ENCODE results near the gene SYNE3.

SYNE3 gene

DNA sequence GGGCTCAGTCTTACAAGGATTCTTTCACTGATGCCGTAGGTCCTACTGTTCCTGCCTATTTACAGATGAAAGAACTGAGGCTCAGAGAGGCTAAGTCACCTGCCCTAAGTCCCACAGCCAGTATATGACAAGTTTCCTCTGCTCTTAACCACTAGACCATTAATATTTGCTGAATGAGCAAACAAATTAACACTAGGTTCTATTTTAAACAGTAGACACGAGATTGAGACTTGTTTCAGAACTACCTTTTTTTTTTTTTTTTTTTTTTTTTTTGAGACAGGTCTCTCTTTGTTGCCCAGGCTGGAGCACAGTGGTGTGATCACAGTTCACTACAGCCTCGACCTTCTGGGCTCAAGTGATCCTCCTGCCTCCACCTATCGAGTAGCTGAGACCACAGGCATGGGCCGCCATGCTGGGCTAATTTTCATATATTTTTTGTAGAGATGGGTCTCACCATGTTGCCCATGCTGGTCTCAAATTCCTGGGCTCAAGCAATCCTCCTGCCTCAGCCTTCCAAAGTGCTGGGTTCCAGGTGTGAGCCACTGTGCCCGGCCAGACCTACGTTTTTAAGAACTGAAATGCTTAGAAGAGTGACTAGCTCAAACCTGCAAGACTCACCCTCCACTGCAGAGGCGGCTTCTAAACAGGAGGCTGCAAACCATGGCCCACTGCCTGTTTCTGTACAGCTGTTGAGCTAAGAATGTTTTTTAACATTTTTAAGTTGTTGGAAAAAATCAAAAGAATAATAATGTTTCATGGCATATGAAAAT is 12.9 kb downstream of the SYNE3 start:
- no peak for DNase-seq

GRCh38 chr14:95502381-95502950 is 14.0 kb downstream of the SYNE3 start:
- DNase-seq, result no peak

GRCh38 chr14:95500772-95501401 is 15.6 kb downstream of the SYNE3 start:
- DNase-seq, result no peak

- DNase-seq, result no peak
Measured at GRCh38 chr14:95500201-95500681, 16.2 kb downstream of the SYNE3 start.

GRCh38 chr14:95499354-95499750 is 17.1 kb downstream of the SYNE3 start:
- no peak for DNase-seq

DNA sequence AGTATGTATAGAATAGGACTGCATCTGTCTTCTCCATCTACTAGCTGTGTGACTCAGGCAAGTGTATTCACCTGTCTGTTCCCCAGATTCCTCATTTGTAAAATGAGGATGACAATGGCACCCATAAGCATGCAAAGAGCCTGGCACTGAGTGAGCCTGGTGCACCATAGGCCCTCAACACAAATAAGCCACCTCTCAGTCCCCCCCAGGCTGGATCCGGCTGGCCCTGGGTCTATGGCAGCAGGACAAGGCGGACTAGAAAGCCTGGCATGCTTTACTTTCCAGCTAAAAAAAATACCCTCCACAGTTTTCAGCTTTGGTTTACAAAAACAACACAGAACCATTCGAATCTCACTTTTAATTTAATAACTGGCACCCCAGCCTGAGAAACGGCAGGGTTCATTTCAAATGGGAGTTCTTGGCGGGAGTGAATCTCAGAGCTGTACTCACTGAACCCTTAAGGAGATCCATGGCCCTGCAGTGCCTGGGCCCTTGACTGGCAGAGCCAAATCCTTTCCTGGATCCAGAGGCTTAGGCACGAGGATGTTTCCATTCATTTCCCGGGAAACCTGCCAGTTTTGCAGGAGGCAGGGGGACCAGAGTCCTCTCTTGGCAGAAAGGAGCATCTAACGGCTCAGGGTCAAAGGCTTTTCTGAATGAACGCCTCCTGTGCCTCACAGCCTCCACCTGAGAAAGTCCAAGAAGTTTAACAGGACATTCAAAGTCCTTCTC is 17.7 kb downstream of the SYNE3 start:
- DNase-seq, result no peak

GRCh38 chr14:95497561-95498011 is 18.9 kb downstream of the SYNE3 start:
- no peak for DNase-seq

DNA sequence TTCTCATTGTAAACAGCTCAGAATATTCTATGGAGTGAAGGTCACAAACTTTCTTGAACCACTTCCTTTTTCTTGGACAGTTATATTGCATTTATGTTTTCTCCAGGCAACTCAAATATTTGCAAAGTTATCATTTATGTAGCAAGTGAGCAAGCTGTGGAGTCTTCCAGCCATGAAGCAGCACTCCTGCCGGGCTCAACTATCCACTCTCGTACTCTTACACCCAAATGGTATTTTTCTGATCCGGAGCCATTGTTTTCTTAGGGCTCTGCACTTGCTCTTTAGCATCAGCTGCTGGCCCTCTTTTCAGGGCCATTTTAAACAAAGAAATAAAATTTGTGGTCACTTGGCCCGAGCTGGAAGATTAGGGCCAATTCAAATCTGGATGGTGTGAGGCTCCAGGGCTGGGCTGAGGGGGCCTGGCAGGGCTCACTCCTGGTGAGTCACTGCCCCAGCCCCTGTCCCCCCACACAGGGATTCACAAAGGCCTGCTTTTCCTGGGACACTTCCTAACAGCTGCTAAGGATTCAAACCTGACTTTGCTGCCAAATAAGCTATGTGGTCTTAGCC is 19.7 kb downstream of the SYNE3 start:
- no peak for DNase-seq

- DNase-seq, result no peak
Measured at GRCh38 chr14:95496111-95496681, 20.3 kb downstream of the SYNE3 start.

DNA sequence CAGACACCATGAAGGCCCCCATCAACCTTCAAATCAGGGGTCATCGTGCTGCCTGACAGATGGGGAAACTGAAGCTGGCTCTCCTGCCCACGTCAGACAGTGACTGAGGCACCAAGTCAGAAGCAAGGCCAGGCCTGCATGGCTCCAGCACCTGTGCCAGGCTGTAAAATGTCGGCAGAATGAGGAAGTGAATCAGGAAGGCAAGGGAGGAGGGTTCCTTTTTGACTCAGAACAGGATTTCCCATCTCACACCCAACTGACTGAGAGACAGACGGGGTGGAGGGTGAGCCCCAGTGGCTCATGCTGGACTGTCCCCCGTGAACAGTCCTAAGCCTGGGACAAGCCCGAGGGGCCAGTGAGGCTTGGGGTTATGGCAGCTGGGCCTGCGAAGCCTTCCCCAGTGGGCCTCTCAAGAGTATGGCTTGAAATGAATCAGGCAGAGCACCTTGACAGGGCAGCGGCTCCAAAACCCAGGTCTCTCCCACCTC is 20.9 kb downstream of the SYNE3 start:
- no peak for DNase-seq

- DNase-seq, result no peak
Measured at GRCh38 chr14:95495076-95495475, 21.4 kb downstream of the SYNE3 start.

DNA sequence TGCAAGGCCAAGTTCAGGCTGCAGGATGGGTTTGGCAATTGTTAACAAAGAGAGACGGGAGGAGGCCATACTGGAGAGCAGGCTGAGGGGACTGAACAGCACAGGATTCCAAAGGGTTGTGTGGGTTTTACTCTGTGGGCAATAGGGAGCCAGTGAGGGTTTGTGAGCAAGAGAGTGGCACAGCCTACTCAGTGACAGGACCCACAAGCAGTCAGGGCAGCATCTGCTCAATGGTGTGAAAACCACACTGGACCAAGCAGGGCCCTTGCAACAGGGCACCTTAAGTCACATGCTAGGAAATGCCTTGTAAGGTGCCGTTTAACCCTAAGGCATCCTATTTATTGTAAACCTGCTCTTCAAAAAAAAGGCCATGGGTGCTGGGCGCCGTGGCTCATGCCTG is 22.0 kb downstream of the SYNE3 start:
- no peak for DNase-seq

DNA sequence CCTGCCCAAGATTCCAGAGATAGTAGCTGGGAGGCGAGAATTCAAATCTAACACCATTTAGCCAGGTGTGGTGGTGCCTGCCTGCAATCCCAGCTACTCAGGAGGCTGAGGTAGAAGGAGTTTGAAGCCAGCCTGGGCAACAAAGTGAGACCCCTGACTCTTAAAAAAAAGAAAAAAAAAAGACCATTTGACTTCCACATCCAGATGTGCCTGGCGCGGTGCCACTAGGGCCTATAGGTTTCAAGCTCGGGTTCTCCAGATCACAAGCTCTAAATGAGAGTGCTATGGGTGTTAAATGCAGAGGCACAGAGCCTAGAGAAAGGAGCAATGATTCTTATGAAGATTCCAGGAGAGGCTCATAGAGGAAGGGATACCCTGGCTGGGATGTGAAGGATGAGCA is 22.5 kb downstream of the SYNE3 start:
- DNase-seq, result no peak

DNA sequence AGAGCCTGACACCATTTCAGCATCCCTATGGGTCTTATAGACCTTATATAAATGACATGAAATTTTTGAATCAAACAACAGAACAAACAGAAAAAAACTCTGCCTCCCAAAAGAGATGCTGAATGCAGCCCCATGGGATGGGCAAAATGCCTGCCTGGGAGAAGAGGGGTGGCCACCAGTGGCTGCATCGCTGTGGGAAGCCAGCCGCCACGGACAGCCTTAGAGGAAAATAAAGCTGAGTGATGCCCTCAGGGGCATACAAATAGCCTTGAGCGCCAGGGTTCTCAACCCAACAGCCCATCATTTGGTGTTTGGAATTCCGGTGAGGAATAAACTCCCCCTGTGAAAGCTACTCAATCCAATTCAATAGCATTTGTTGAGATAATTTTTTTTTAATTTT is 22.9 kb downstream of the SYNE3 start:
- no peak for DNase-seq

DNA sequence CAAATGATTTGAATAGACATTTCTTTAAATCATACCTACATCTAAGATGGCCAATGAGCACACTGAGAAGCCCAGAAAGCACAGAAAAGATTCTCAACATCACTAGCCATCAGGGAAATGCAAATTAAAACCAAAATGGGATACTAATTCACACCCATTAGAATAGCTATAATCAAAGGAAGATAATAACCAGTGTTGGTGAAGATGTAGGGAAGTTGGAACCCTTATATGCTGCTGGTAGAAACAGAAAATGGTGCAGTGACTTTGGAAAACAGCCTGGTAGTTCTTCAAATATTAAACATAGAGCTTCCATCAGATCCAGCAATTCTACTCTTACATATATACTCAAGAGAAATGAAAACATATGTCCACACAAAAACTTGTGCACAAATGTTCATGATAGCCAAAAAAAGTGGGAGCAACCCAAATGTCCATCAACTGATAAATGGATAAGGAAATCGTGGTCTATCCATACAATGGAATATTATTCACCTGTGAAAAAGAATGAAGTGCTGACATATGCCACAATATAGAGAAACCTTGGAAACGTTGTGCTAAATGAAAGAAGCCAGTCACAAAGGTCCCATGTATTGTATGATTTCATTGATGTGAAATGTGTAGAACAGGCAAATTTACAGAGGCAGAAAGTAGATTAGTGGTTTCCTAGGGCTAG is 24.4 kb downstream of the SYNE3 start:
- no peak for DNase-seq

- no peak for DNase-seq
Measured at GRCh38 chr14:95490727-95491451, 25.6 kb downstream of the SYNE3 start.

- DNase-seq, result no peak
Measured at GRCh38 chr14:95490138-95490509, 26.3 kb downstream of the SYNE3 start.

DNA sequence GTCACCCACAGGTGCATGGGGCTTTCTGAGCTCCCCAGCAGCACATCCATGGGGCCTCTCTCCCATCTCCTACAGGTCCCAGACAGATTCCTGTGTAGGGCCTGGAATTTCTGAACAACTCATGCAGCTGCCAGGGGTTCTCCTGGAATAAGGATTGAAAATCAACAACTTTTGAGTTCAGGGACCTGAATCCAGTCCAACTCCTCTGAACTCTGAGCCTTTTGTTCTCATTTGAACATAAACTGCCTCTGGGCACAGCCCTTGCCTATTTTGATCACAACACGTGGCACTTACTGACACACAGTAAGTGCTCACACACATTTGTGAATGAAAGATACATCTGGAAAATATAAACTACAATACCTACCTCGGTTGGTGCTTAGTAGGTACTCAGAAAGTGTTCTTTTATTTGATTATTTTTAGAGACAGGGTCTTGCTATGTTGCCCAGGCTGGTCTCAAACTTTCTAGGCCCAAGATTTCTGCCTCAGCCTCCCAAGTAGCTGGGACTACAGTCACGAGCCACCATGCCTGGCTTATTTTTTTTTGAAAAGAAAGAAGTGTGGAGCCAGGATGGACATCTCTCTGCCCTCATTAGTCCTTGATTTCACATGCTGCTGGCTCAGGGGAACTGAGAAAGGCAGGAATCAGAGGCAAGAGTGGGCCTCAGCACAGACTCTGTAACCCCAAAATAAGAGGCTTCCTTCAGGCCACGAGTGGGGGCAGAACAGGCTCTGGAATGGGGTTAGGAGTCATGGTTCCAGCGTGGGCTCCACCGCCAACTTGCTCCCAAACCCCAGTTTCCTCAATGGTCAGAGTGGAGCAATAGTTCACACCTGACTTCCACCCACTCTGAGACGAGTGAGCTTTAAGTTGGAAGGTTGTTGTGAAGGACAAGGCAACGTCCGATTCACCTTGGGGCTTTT is 27.0 kb downstream of the SYNE3 start:
- no peak for DNase-seq

- no peak for DNase-seq
Measured at GRCh38 chr14:95488376-95489213, 27.9 kb downstream of the SYNE3 start.

Data from SHP77 (cell line).